IPS-20b (cell line): ENCODE data around the gene MKKS.
"Not testable (repeated sequence)": the region's sequence is repeated elsewhere in the genome, so short reads cannot be mapped to it uniquely, and the experiment has no call there.

Experiments
- H3K27ac ChIP-seq: one replicate; pipeline ENCODE4 v1.5.1; 2013; ENCODE audit warnings: low read length
- H3K27me3 ChIP-seq: 2 replicates; pipeline ENCODE4 v1.6.1; 2013; ENCODE audit warnings: mild to moderate bottlenecking, low read length, inconsistent platforms; ENCODE audit not compliant: insufficient read depth
- H3K36me3 ChIP-seq: 2 replicates; pipeline ENCODE4 v1.6.1; 2013; ENCODE audit warnings: low read depth, mild to moderate bottlenecking, inconsistent platforms, low read length, moderate library complexity; ENCODE audit not compliant: insufficient read depth
- H3K4me1 ChIP-seq: 2 replicates; pipeline ENCODE4 v1.6.1; 2013; ENCODE audit warnings: mild to moderate bottlenecking, control low read depth, inconsistent platforms, low read length, moderate library complexity; ENCODE audit not compliant: insufficient read depth
- H3K4me3 ChIP-seq: 2 replicates; pipeline ENCODE4 v1.5.1; 2013; ENCODE audit warnings: mild to moderate bottlenecking, low read length, inconsistent platforms
- H3K9ac ChIP-seq: 2 replicates; pipeline ENCODE4 v1.6.1; 2013; ENCODE audit warnings: low read depth, mild to moderate bottlenecking, inconsistent platforms, low read length, moderate library complexity
- H3K9me3 ChIP-seq: 2 replicates; pipeline ENCODE4 v1.6.1; 2013; ENCODE audit warnings: mild to moderate bottlenecking, low read depth, low read length, inconsistent platforms; ENCODE audit not compliant: insufficient read depth

Gene MKKS

DNA sequence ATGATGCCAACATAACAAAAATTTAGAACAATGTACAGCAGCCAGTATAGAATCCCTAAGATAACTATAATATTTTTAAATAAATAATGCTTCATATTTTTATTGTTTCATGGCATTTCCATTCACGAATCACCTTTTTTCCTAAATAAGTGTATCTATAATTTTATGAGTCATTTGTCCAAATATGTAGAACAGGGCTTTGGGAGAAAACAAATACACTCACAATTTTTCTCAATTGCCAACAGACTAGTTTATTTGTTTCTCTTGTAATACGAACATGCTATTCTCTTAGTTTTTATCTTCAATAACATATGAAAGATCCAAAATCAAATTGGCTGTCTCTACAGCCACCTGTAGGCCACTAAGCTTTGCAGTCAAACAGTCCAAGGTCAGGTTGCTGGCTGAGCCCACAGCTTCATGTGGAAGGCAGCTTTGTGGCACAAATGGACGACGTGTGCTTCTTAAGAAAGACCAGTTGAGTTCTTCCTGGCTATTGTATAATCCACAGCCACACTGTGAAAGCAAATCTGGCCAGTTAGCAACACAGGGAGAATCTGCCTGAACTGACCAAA lies 29.0 kb downstream of the MKKS start:
- no peak overlapping the region for H3K4me3 ChIP-seq
- no peaks in the 10 kb centered on the region for H3K9me3 ChIP-seq
- H3K36me3 ChIP-seq: peaks cover 24% of the 10 kb centered on the region
- no peaks in the 10 kb centered on the region for H3K4me1 ChIP-seq
- no peak overlapping the region for H3K9ac ChIP-seq
- H3K27me3 ChIP-seq: no peaks in the 10 kb centered on the region
- no peak overlapping the region for H3K27ac ChIP-seq

DNA sequence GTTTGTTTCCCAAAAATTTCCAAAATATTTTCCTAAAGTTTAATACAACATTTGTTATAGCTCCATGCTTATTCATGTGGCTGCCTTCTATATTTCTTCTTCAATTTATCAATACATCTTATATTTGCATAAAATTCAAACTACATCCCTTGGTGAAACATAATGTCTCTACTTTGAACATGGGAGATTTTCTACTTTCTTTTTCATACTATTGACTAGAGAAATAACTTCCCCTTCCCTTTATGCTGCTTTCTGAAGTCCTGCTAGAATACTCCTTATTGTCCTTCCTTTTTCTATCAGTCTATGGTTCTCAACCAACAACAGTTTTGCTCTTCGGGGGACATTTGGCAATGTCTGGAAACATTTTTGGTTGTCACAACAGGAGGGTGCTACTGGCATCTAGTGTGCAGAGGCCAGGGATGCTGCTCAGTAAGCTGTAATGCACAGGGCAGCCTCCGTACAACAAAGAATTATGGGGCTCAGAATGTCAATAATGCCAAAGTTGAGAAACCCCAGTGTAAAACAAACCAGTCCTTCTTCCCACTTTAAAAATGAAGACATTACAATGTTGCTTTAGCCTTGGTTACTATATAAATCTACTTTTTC lies 29.9 kb downstream of the MKKS start:
- H3K27ac ChIP-seq: no peak overlapping the region
- no peaks in the 10 kb centered on the region for H3K4me1 ChIP-seq
- H3K27me3 ChIP-seq: no peaks in the 10 kb centered on the region
- H3K36me3 ChIP-seq: peaks cover 24% of the 10 kb centered on the region
- H3K9me3 ChIP-seq: no peaks in the 10 kb centered on the region
- H3K4me3 ChIP-seq: no peak overlapping the region
- no peak overlapping the region for H3K9ac ChIP-seq

DNA sequence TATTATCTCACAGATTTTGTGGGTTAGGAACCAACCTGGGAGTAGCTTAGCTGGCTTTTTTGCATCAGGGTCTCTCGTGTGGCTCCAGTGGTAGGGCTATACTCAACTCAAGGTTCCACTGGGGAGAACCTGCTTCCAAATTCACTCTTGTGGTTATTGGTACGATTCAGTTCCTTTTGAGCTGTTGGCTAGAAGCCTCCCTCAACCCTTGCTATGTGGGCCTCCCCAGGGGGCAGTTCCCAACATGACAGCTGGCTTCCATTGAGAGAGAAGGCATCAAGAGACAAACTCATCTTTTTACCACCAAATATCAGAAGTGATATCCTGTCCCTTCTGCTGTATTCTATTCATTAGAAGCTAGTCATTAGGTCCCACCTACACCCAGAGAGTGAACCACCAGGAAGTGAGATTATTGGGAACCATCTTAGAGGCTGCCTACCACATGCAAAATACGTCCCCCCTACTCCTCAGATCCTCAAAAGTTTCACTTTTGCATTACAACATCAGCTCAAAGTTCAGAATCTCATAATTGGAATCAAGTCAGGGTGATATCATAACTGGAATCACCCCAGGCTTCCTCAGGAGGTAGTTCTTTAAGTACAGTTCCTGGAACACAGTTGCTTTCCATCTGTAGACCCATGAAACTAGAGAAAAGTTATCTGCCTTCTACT lies 30.9 kb downstream of the MKKS start:
- Histone ChIP-seq H3K27ac (no peak overlapping the region), H3K9ac (no peak overlapping the region), H3K36me3 (peaks cover 24% of the 10 kb centered on the region)

DNA sequence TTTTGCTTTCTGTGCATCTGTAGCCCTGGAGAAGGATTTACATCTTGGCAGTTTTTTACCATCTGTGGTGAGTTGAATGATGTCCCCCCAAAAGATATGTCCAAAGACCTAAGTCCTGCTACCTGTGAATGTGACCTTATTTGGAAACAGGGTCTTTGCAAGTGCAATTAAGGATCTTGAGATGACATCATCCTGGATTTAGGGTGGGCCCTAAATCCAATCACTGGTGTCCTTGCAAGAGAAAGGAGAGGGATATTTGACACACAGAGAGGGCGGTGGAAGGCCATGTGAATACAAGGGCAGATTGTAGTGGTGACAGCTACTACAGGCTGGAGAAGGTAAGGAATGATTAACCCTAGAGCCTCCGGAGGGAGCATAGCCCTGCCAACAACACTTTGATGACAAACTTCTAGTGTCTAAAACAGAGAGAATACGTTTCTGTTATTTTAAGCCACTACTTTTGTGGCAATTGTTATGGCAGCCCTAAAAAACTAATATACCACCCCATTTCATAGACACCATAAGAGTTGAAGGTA lies 35.1 kb downstream of the MKKS start:
- H3K9ac ChIP-seq: no peak overlapping the region
- no peaks in the 10 kb centered on the region for H3K27me3 ChIP-seq
- H3K4me1 ChIP-seq: no peaks in the 10 kb centered on the region
- H3K36me3 ChIP-seq: no peaks in the 10 kb centered on the region
- H3K27ac ChIP-seq: no peak overlapping the region
- H3K4me3 ChIP-seq: no peak overlapping the region
- H3K9me3 ChIP-seq: no peaks in the 10 kb centered on the region

More for the DNA sequence above, 30.9 kb downstream of the MKKS start:
- Histone ChIP-seq H3K27me3 (no peaks in the 10 kb centered on the region), H3K4me1 (no peaks in the 10 kb centered on the region), H3K9me3 (no peaks in the 10 kb centered on the region), H3K4me3 (no peak overlapping the region)

DNA sequence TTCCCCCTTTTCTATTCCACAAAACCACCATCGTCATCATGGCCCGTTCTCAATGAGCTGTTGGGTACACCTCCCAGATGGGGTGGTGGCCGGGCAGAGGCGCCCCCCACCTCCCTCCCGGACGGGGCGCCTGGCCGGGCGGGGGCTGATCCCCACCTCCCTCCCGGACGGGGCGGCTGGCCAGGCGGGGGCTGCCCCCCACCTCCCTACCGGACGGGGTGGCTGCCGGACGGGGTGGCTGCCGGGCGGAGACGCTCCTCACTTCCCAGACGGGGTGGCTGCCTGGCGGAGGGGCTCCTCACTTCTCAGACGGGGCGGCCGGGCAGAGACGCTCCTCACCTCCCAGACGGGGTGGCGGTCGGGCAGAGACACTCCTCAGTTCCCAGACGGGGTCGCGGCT lies 39.3 kb downstream of the MKKS start:
- H3K27ac ChIP-seq: not testable (repeated sequence)

DNA sequence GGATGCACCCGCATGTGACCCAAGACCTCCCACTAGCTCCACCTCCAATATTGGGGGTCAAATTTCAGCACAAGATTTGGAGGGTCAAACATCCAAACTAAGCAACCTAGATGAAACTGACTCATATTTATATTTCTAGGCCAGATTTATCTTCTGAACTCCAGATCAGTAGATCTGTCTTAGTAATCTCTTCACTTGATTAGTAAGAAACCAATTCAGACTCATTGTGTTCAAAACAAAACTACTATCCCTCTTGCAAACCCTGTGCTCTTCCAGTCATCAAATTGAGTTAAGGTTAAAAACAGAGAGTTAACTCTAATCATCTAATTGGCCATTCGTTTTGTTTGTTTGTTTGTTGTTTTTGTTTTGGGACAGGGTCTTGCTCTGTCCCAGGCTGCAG lies 43.3 kb downstream of the MKKS start:
- H3K4me1 ChIP-seq: peaks cover 9% of the 10 kb centered on the region; the same call in 1 of the 2 replicates
- no peaks in the 10 kb centered on the region for H3K36me3 ChIP-seq
- H3K9me3 ChIP-seq: no peaks in the 10 kb centered on the region
- H3K27me3 ChIP-seq: no peaks in the 10 kb centered on the region
- no peak overlapping the region for H3K9ac ChIP-seq
- no peak overlapping the region for H3K27ac ChIP-seq
- H3K4me3 ChIP-seq: no peak overlapping the region

More for the DNA sequence above, 39.3 kb downstream of the MKKS start:
- not testable (repeated sequence) for H3K9me3 ChIP-seq, H3K27me3 ChIP-seq, H3K4me1 ChIP-seq, H3K9ac ChIP-seq, H3K36me3 ChIP-seq, H3K4me3 ChIP-seq

DNA sequence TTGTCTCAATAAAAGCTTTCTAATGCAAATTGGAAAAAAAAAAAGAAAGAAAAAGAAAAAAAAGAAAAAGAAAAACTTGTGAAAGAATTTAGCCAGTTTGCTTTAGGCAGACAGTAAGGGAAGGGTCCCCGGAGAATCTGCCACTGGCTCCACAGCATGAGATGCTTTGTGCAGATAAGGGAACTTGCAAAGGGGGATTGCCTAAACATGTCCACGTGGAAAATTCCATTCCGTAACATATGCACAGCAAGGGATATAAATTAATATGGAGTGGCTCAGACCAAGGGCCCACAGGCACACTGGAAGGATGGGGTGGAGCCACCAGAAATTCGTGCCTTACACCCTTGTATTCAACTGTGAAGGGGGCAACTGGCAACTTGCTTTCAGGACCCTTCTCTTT lies 45.4 kb downstream of the MKKS start:
- H3K9ac ChIP-seq: no peak overlapping the region
- no peaks in the 10 kb centered on the region for H3K27me3 ChIP-seq
- H3K36me3 ChIP-seq: no peaks in the 10 kb centered on the region
- H3K4me1 ChIP-seq: peaks cover 9% of the 10 kb centered on the region; the same call in 1 of the 2 replicates
- no peaks in the 10 kb centered on the region for H3K9me3 ChIP-seq
- no peak overlapping the region for H3K27ac ChIP-seq
- no peak overlapping the region for H3K4me3 ChIP-seq

DNA sequence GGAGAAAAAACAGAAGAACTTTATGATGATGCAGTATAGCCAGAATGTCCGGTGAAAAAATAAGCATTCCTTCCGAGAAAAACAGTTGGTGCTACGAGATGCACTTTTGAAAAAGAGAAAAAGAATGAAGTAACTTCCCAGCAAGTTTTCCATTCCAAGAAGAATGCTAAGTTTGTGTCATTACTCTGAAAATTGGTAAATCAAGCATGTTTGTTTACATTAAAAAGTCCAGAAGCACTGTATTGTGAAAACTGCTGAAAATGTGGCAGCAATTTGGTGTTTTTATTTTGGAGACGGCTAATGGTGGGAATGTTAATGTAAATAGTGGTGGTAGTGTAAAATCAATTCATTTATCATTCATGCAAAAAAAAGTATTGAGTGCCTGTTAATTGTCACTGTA lies 46.3 kb downstream of the MKKS start:
- H3K9me3 ChIP-seq: no peaks in the 10 kb centered on the region
- peaks cover 9% of the 10 kb centered on the region; the same call in 1 of the 2 replicates for H3K4me1 ChIP-seq
- no peak overlapping the region for H3K4me3 ChIP-seq
- no peaks in the 10 kb centered on the region for H3K27me3 ChIP-seq
- no peaks in the 10 kb centered on the region for H3K36me3 ChIP-seq
- no peak overlapping the region for H3K27ac ChIP-seq
- H3K9ac ChIP-seq: no peak overlapping the region

DNA sequence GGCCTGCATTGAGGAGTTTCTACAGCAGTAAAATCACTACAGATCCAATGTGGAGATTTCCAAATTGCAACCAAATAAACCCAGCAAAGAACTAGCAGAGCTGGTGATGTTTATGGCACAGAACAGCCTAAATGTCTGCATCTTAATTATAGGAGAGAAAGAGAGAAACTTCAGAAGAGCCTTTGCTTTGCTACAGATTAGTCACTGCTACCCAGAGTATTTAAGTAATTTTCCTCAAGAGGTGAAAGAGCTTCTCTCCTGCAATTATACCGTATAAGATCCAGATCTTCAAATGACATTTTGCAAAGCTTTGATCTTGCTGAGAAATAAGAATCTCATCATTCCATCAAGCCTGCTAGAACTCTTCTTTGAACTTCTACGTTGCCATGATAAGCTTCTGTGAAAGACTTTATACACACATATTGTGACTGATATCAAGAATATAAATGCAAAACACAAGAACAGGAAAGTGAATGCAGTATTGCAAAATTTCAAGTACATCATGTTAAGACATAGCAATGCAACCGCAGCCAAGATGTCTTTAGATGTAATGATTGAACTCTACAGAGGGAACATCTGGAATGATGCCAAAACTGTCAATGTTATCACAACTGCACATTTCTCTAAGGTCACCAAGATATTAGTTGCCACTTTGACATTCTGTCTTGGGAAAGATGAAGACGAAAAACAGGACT lies 48.0 kb downstream of the MKKS start:
- Histone ChIP-seq H3K27ac (no peak overlapping the region), H3K27me3 (no peaks in the 10 kb centered on the region), H3K36me3 (no peaks in the 10 kb centered on the region), H3K9me3 (no peaks in the 10 kb centered on the region), H3K4me1 (peaks cover 9% of the 10 kb centered on the region; the same call in 1 of the 2 replicates), H3K9ac (no peak overlapping the region), H3K4me3 (no peak overlapping the region)

DNA sequence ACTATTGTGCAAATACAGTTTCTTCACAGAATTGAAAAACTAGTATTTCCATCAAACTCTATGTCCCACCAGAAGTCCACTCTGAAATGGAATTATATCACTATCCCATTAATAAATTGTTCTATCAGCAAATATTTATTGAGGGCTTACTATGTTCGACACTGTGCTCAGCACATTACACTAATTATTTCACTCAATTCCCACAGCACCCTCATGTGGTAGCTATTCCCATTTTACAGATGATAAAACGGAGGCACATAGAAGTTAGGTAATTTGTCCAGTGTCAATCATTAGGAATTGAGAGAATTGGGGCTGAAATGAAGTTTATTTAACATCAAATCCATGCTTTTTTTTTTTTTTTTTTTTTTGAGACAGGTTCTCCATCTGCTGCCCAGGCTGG lies 52.5 kb downstream of the MKKS start:
- H3K4me3 ChIP-seq: no peak overlapping the region
- no peak overlapping the region for H3K27ac ChIP-seq
- no peaks in the 10 kb centered on the region; the same call in 1 of the 2 replicates for H3K9me3 ChIP-seq
- no peaks in the 10 kb centered on the region for H3K36me3 ChIP-seq
- H3K9ac ChIP-seq: no peak overlapping the region
- no peaks in the 10 kb centered on the region; the same call in 1 of the 2 replicates for H3K4me1 ChIP-seq
- no peaks in the 10 kb centered on the region for H3K27me3 ChIP-seq

DNA sequence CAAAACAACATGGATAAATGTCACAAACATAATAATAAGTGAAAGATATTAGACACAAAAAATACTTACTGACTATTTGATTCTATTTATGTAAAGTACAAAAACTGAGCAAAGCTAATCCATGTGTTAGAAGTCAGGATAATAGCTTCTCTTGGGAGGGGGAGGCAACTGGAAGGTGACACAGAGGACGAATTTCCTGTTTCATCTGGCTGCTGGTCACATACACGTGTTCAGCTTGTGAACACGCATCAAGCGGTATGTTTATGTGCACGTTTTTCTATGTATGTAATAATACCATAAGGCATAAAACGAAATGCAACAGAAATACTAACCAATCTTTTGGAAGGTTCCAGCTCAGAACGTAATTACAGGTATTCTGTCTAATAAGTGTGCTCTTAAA lies 54.3 kb downstream of the MKKS start:
- no peaks in the 10 kb centered on the region; the same call in 1 of the 2 replicates for H3K4me1 ChIP-seq
- H3K27me3 ChIP-seq: no peaks in the 10 kb centered on the region
- no peaks in the 10 kb centered on the region for H3K36me3 ChIP-seq
- no peaks in the 10 kb centered on the region; the same call in 1 of the 2 replicates for H3K9me3 ChIP-seq
- no peak overlapping the region for H3K4me3 ChIP-seq
- H3K9ac ChIP-seq: no peak overlapping the region
- H3K27ac ChIP-seq: no peak overlapping the region
